Hematopoietic multipotent progenitor cell treated with erythropoietin and hydrocortisone succinate and interleukin-3 and kit ligand, for 6 days (in vitro differentiated cells): Measurements from ENCODE around the gene SNPH.
A peak's percentile ranks its signal among the peaks of the same experiment; 100 is the strongest.

Experiments used
- DNase-seq: peaks from one replicate; pipeline ENCODE4 v3.0.0-alpha.2; 2015

The SNPH gene

DNA sequence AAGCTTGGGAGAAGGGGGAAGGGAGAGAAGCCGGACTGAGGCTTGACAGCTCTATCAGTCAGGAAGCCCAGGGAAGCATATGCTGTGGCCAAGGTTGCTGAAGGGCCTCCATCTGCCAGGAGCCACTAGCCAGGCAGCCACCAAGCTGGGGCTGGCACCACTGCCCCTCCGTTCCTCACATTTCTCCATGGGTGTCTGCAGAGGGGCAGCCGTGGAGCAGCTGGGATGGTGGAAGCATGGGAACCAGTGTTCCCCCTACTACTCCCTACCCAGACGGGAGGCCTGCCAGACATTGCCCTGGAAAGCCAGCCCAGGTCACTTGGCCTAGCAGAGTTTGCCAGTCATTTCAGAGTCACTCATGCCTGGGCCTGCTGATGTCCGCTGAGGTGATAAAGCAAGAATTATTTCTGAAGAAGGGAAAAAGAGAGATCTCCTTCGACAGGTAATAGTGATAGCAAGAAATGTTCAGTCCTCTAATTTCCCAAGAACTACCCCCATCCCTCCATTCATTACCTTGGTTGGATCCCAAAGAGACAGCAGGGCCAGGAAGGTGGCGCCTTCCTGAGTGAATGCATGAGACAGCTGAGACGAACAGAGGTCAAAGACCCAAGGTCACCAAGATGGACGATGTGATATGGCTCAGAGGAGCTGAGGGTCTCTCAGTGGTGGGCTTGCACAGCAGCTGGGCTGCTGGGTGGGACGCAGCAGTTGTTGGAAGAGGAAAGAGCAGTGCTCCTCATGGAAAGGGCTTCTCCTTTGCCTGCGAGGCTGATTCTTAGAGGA lies 21.9 kb downstream of the SNPH start:
- no peak for DNase-seq

DNA sequence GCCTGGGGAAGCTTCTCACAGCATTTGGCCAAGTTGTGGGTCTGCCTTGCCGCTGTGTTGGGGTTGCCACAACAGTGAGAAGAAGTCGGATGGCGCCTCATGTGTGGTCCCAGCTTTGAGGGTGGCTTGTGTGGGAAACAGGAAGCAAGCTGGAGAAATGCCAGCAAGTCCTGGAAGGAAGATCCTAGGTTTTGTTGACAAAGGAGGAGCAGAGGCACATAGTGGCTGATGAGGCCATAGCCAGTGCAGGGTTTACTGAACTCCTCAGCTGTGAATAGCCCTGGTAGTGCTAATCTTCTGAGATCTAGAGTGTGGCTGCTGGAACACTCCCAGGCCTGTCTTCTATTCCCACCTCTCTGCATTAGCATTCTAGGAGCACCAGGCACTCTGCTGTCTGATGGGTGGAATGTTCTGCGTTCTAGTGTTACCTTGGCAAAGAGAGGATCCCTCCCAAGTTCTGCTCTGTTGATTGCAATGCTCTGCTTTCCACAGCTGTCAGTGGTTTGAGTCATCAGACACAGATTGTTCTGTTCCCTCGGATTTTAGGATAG lies 25.2 kb downstream of the SNPH start:
- no peak for DNase-seq

DNA sequence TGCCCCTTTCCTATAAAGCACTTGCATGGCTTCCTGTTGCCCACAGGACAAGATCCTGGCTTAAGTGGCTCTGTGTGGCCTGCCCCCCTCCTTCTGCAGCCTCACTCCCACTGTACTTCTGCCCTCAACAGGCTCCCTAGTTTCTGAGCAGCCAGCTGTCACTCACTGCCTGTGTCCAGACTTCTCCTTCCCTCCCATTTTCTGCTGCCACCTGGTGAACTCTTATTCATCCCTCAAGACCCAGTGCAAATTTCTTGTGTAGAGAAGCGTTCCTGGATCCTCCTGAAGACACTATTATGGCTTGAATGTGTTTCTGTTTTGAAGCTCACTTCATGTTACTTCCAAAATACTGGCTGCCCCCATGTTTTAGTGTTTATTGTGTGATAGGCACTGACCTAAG lies 26.5 kb downstream of the SNPH start:
- no peak for DNase-seq

DNA sequence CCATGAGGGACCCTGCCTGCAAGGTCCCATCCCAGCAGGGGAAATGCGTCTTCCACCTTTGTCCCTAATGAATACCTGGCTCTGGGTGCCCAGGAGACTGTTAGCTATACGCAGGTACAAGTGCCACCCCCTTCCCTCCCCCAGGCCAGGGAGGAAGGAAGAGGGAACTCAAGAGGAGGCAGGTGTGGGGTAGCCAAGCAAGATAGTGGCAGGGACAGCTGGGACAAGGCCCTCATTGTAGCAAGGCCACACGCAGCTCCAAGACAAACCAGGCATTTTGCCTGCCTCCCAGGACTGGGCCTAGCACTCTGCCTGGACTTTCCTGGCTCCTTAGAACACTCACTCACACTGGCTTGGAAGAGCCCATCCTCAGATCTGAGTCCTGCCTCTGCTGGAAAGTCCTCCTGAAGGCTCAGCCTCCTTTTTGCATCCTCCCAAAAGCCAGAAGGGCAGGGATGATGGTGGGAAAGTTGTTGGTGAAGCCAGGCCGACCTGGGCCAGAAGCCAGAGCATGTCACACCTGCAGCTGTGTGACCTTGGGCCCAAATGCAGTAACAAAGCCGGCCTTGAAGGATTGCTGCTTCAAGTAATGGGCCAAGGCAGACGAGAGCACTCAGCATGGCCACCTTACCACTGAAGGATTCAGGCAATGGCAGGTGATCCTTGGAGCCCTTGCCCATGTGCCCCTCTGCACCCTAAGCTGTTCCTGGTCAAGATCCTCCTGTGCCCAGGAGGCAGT lies 27.7 kb downstream of the SNPH start:
- DNase-seq: no peak

DNA sequence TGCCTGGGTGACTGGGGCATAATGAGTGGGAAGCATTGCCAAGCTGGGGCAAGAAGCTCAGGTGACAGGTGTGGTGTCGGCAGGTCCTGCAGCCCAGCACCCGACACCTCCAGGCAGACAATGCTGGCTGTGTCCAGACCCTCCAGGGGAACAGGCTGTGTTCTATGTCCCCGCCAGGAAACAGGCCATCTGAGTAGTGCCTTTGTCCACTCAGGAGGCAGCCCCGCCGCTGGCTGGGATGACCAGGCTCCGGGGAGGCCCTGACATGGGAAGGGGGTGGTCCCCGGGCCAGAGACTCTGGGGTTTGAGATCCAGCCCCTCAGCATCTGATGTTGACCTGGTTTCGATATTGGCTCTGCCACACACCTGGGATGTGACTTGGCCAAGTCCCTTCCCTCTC lies 28.4 kb downstream of the SNPH start:
- DNase-seq: no peak

DNA sequence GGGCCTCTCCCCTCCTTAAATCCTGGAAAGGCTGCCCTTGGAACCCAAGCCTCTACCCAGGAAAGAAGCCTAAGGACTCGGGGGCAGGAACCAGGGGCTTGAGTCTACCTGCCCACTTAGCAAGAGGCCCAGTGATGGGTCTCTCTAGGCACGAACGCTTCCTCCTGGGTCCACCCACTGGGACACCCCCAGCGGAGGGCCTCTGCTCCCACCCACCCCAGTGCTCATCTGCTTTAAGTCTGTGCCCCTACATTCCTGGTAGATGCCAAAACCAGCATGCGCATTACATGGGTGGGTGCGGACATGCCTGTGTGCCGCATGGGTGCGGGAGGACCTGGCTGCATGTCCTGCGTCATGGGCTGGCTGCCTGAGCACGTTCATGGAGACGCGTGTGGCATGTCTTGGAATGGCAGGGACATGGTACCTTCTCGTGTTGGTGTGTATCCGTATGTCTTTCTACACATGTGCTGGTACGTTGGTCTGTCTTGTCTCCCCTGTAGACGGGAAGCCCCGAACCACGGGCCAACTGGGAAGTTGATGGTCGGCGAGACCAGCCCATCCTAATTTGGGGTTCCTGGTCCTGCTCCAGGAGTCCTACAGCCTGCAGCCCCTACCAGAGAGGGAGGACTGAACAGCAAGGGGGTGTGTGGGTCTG lies 29.3 kb downstream of the SNPH start:
- no peak for DNase-seq

DNA sequence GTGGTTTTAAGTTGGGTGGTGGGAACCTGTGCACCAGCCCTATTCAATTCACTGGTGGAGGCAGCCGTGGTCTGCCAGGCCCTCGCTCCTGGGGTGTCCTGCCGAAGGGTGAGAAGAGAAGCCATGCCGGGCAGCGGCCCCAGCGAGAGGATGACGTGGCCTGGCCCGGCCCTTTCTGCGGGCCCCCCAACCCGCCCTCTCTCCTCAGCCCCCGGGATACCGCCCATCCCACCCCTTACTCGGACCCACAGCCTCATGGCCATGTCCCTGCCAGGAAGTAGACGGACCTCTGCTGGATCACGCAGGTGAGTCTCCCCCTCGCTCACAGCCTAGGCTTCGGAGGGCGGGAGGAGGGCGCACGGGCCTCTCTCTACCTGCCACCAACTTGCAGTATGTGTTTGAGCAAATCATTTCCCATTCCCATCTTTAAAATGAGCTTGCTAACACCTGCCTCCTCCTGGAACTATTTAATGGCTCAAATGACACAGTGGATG lies 30.1 kb downstream of the SNPH start:
- no peak for DNase-seq

DNA sequence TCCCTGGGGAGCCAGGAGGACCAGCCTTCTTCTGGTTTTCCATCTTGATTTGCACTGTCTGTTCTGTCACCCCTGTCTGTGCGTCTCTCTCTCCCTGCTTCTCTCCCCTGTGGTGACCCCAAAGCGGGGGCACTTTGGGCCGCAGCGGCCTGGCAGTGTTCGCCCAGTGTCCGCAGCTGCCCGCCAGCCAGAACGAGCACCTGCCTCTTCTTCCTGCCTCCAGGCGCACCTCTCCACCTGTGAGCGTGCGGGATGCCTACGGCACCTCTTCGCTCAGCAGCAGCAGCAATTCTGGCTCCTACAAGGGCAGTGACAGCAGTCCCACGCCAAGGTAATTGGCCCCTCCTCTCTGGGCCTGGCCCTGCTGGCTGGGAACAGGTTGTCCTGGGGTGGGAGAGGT lies 30.8 kb downstream of the SNPH start:
- DNase-seq: no peak

DNA sequence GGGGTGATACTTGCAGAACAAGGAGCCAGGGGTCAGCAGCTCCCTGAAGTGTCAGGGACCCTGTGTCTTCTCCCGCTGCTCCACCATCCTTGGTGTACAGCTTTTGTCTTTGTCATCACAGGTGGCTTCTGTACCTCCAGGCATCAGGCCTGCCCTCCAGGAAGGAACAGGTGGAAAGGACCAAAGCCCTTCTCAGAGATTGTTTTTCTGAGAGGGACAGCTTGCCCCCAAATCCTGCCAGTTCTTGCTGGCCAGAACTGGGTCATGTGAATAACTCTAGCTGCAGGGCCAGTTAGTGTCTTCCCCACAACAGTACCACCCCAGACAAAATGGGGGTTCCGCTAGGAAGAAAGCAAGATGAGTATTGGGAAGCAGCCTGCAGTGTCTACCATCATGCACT lies 31.4 kb downstream of the SNPH start:
- no peak for DNase-seq

DNA sequence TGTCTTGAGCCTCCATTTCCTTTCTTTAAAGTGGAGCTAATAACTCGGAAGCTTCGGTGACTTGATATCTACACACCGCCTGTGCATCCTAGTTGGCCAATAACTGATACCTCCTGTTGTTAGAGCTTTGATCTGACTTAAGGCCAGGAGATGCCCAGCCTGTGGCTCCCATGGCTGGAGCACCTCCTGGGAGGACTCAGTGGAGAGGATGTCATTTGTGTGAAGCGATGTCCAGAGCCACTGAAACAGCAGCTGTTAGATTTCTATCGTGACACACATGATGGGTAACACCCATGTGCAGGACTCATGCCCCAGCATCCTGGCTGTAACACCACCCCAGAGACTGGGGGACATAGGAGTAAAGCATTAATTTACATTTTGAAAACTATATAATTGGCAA lies 32.1 kb downstream of the SNPH start:
- no peak for DNase-seq

DNA sequence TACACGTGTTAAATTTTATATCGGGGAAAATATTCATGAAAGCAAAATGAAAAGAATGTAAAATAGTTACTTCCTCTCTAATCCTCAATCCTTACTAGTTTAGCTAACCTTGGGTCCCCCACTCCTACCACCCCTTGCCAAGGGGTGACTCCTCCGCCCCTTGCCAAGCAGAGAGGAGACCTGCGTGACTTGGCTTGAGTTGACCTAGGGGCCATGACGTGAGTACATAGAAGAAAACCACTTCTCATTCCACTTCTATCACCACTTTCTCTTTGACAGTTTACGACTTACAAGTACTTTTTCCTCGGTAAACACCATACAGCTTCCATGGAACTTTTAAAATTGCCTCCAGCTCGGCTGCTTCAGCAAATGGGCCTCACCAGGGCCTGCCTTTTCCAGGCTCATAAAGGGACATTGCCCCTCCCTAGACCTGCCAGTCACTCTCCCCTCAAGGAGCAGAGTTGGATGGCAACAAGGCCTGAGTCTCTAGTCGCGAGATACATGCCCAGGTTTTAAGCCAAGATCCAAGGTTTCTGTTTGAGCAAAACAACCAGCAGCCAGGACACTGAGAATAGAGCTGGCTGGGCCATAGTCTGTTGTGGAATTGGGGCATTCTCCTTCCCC lies 32.9 kb downstream of the SNPH start:
- no peak for DNase-seq

DNA sequence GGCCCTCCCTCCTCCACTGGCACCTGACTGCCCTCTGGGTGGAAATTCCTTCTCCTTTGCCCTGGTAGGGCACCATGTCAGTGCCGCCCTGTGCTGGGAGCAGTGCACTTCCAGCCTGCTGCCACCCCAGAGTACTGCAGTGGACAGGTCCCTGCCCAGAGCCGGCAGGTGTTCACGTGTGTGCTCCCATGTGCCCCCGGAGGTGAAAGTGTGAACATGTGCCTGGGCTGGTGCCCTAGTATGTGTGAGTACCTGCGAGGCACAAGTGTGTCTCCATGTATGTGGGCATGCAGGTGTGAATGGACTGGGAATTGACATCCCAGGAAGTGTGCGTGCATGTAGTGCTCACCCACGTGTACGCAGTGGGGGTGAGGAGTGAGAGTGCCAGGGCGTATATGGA lies 33.4 kb downstream of the SNPH start:
- DNase-seq: peak; percentile 42

DNA sequence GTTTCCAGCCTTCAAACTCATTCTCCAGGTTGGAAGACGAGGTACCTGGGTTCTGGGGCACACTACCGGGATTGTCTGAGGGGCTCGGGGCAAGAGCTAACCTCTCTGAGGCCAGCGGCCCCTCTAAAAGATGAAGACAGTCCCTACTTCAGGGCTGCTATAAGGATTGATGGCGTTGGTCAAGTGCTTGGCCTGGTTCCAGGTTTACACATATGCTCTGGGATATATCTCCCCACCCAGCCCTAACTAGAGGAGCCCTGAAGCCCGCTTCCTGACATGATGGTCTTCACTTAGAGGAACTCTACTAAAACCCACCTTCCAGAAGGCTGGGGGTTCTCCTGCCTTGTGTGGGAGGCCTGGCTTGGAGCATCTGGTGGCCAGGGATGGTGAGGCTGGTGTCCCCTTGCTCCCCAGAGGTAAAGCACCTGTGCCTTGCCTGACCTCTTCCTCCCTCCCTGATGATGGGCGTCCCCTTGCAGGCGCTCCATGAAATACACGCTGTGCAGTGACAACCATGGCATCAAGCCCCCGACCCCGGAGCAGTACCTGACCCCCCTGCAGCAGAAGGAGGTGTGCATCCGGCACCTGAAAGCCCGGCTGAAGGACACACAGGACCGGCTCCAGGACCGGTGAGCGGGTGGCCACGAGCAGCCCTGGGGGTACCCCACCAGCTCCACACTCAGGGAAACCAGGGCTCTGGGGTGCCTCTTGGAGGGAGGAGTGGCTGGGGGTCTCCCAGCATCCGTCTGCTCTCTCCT lies 34.2 kb downstream of the SNPH start:
- no peak for DNase-seq

DNA sequence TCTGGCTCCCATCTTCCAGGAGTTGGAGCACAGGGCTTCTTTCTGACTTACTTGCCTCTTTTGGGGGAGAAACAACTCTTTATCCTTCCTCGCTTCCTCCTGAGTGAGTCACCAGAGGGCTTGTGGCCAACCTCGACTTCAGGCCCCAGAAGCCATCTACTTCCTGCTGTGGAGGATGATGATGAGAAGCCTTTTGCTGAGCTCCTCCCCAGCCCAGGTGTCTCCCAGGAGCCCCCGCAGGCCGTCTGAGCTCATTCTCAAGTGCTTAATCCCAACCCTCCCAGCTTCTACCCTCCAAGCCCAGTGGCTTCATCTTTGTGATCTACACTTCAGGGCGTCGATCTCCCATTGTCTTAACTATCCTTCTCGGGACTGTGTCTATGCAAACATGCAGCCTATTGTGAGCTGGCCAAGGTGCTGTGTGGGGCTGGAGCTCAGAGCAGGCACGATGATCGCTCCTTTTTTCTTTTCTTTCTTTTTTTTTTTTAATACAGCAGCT lies 35.0 kb downstream of the SNPH start:
- peak; percentile 42 for DNase-seq

DNA sequence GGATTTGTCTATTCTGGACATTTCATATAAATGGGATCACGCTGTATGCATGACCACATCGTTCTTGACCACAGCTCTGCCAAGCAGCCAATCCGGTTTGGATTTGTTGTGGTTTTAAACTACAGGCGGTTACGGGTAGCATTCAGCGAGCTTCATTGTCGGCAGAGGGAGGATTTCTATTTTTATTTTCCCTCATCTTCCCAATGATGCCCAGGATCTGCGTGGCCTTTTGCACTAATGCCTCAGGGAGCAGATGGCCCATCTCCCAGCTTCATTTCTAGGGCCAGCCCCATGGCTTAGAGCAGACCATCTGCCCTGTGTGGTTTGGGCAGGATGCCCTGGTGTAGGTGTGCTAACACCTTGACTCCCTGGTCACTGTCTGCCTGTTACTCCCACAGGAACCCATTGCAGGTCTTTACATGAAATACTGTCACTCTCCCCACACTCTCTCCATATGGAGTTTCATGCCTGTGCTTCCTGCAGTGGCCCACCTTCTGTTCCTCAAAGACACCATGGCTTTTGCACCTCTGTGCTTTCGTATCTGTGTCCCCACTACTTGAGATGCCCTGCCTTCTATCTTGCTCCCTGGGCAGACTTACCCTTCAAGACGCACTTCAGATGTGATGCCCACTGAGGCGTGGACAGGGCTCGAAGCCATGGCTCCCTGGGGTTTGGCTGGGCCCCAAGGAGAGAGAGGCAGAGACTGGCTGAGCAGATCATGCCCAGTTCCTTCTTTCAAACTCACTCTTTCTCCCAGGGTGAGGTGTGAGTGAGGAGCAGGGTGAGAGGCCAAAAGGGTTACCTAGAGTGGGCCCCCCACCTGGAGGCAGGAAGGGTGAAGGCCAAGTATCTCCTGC lies 36.8 kb downstream of the SNPH start:
- DNase-seq: peak; percentile 37

DNA sequence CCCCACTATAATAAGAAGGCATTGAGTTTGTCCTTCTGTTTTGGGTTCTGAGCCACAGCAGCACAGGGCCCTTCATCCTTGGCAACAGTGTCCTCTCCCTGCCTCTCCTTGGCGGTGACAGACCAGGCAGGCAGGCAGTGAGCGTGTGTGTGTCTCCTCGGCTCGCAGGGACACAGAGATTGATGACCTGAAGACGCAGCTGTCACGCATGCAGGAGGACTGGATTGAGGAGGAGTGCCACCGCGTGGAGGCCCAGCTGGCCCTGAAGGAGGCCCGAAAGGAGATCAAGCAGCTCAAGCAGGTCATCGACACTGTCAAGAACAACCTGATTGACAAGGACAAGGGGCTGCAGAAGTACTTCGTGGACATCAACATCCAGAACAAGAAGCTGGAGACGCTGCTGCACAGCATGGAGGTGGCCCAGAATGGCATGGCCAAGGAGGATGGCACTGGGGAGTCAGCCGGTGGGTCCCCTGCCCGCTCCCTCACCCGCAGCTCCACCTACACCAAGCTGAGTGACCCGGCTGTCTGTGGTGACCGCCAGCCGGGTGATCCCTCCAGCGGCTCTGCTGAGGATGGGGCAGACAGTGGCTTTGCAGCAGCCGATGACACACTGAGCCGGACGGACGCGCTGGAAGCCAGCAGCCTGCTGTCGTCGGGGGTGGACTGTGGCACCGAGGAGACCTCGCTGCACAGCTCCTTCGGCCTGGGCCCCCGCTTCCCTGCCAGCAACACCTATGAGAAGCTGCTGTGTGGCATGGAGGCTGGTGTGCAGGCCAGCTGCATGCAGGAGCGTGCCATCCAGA lies 38.8 kb downstream of the SNPH start:
- no peak for DNase-seq

DNA sequence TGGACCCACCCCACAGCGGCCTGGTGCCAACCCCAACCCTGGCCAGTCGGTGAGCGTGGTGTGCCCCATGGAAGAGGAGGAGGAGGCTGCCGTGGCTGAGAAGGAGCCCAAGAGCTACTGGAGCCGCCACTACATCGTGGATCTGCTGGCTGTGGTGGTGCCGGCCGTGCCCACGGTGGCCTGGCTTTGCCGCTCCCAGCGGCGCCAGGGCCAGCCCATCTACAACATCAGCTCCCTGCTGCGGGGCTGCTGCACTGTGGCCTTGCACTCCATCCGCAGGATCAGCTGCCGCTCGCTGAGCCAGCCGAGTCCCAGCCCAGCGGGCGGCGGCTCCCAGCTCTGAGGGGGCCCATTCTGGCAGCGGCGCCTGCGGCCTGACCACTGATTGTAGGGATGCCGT lies 39.6 kb downstream of the SNPH start:
- no peak for DNase-seq

DNA sequence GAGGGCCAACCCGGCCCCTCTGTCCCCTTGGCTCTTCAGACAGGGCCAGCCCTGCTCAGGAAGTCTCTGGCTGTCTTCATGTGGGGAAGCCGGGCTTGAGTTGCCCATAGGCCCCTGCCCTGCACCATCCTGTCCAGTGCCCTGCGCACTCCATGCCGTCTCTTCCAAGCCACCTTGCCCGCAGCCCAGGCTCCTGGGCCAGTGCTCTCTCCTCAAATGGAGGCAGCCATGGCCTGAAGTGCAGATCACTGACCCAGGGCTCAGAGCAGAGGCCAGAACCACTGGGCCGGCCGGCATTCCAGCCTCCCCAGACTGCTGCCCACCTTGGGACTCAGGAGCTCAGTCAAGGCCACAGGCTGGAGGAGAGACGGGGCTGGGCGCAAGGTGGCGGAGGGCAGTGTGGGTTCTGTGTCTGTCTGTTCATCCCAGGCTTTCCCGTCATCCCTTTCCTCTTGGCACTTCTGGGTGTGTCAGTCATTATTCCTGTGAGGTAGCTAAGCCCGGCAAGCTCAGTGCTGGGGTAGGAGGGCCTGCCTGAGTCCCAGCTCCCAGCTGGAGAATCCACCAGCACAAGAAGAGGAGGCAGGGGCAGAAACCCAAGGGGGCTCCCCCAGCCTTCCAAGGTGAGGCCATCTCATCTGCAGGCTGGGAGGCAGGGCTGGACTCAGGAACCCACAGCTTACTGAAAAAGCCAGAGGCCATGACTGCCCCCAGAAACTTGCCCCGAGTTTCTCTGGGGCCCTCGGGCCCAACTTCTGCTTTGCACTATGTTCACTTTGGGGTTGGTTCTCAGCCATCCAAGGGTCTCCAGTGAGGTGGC lies 40.4 kb downstream of the SNPH start:
- no peak for DNase-seq

DNA sequence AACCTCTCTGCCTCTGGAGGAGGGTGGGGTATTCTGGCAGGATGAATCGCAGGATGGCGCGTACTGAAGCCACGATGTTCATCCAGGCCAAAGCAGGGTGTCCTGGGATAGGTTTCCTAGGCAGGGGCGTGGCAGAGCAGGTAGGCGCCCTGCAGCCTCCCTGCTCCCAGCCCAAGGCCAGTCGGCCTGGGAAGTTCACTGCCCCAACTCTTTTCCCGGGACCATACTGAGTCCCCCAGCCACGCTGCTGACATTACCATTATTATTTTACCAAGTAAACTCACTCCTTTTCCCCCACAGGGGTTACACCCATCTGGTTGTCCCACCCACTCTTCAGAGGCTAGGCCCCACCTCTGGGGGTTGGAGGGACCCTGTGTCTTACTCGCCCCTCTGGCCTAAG lies 41.1 kb downstream of the SNPH start:
- no peak for DNase-seq
